Breast epithelium (tissue), 3 donors: ENCODE measurements around the gene MRPL16.

Experiments used
- CTCF ChIP-seq, 3 donors: fragments of 450-650 bp; IDR thresholded peaks; one replicate each; pipeline ENCODE4 v1.5.1; 2016 to 2017; ENCODE audit warnings: antibody characterized with exemption in 3 of 3, mild to moderate bottlenecking in 3 of 3, moderate library complexity in 3 of 3
- POLR2A ChIP-seq: fragments of 450-650 bp; IDR thresholded peaks from one replicate; pipeline ENCODE4 v1.6.1; 2016; ENCODE audit warnings: antibody characterized with exemption, mild to moderate bottlenecking, moderate library complexity
- POLR2AphosphoS5 ChIP-seq, 3 donors: sonication (generic); formaldehyde crosslinking; IDR thresholded peaks; one replicate each; pipeline ENCODE4 v1.6.1; 2017; ENCODE audit warnings: antibody characterized with exemption in 3 of 3

GRCh38 chr11:59833602-59834001 is 23.0 kb upstream of the MRPL16 start:
- TF ChIP-seq CTCF (IDR thresholded peaks at IDR 0.05) (no peak), POLR2AphosphoS5 (IDR thresholded peaks at IDR 0.05) (no peak), POLR2A (no peak)
